ENCODE measurements around the gene ZFHX2.

The ZFHX2 gene

DNA sequence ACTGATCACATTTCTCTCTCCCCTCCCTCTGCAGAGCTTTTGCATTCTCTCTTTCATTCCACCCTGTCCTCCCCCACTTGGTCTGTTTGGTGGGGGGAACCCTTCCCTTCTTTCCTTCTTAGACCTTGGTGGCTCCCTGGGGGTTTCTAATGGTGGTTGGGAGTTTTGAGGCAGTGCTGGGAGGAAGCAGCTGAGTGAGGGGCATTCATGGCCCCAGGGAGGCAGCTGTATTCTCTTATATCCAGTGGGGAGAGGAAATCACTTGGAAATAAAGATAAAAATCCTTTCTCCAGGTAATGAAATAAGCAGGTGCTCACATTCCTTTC, 68.8 kb downstream of the ZFHX2 start:
- TF ChIP-seq, protein P1, sequence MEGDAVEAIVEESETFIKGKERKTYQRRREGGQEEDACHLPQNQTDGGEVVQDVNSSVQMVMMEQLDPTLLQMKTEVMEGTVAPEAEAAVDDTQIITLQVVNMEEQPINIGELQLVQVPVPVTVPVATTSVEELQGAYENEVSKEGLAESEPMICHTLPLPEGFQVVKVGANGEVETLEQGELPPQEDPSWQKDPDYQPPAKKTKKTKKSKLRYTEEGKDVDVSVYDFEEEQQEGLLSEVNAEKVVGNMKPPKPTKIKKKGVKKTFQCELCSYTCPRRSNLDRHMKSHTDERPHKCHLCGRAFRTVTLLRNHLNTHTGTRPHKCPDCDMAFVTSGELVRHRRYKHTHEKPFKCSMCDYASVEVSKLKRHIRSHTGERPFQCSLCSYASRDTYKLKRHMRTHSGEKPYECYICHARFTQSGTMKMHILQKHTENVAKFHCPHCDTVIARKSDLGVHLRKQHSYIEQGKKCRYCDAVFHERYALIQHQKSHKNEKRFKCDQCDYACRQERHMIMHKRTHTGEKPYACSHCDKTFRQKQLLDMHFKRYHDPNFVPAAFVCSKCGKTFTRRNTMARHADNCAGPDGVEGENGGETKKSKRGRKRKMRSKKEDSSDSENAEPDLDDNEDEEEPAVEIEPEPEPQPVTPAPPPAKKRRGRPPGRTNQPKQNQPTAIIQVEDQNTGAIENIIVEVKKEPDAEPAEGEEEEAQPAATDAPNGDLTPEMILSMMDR (IDR thresholded peaks at IDR 0.05; ENCODE audit: low read depth, low read length), result no peak

DNA sequence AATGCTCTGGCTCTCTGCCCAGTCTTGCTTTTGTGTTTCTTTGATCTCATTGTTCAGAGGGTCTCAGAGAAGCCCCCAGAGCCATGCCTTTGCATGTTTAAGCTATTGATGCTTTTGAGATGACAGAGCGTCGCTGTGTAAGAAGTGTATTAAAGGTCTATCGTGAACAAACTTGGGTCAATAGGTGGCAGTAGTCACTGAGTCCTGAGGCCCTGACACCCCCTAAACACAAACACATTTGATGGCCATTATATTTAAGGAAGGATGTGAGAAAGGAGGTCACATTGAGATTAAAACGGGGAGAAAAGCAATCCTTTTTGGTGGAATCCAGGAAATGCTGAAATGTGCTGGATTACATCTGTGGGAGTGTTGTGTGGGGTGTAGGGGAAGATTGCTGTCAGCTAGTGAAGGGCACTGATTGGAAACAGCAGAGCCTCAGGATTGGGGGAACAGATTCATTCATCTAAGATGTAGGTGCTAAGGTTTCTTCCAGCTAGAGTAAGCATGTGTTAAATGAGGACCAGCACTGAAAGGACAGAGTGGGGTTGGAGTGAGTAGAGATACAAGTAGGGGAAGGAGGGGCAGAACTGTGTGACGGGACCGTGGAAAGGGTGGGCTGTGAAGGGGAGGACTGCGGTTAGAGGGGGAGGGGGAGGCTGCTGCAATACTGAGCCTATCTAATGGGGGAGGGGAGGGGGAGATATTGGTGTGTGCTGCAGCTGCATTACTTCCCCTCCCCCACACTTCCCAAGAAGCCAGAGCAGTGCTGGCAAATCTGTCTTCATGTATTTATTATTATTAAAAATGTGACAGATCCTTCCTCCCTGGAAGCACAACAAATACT, 69.4 kb downstream of the ZFHX2 start:
- TF ChIP-seq, protein P1 (IDR thresholded peaks at IDR 0.05; ENCODE audit: low read depth, low read length), result no peak
- DNase-seq (ENCODE audit: extremely low read depth, low read depth), result no peak

More for the DNA sequence above, 68.8 kb downstream of the ZFHX2 start:
- DNase-seq (ENCODE audit: extremely low read depth, low read depth), result no peak

DNA sequence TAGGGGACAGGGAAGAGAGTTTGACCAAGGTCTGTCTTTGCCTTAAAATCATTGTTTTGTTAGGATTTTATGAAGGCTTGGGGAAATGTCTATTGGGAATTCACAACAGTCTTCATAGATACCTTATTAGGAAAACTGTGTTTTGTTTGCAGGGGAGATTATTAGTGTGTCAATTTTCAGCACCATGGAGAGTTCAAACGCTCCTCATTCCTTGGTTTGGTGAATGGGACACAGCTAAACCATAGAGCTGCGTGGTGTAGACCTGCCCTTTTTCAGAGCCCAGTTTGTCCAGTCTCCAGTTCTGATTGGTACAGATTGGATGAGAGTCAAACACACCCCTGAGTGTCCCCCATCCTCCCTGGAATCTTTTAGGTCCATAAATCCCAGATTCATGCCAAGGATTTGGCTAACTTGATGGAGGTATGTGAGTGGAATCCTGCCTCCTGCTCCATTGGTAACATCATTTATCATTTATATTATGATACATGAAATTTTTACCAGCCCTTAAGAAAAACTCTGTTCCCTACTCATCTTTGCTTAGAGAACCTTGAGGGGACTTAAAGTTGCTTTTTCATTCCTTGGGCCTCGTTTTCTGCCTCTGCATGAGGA, 70.1 kb downstream of the ZFHX2 start:
- DNase-seq (ENCODE audit: extremely low read depth, low read depth), result no peak

DNA sequence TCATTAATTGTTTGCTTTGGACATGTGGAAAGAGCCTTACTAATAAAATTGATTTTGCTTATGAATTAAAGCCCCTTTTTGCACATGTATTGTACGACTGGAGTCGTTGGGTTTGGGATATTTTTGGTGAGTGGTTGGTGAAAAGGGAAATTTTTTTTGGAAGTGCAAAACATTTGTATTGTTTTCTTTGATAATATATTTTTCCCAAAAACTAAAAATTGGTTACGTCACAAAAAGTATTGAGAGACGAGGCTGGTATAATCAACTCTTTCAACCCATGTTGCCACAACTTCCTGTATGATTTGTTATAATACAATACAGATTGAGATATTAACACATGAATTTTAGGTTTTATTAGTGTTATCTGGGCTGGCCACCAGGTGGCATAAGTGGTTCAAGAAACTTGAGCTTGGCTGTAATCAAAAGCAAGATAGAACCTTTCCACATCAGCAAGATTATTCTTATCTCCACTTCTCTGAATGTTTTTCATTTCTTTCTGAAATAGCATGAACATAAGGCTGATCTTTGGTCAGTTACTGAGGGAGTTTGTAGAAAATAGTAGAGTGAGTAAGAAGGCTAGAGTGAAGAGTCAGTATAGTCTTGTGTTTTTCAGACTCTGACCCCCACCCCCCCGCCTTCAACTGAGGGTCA, 73.3 kb downstream of the ZFHX2 start:
- DNase-seq (ENCODE audit: extremely low read depth, low read depth), result peak; percentile 40
- TF ChIP-seq, protein P1 (IDR thresholded peaks at IDR 0.05; ENCODE audit: low read depth, low read length), result peak; percentile 63

More for the DNA sequence above, 70.1 kb downstream of the ZFHX2 start:
- TF ChIP-seq, protein P1 (IDR thresholded peaks at IDR 0.05; ENCODE audit: low read depth, low read length), result no peak

DNA sequence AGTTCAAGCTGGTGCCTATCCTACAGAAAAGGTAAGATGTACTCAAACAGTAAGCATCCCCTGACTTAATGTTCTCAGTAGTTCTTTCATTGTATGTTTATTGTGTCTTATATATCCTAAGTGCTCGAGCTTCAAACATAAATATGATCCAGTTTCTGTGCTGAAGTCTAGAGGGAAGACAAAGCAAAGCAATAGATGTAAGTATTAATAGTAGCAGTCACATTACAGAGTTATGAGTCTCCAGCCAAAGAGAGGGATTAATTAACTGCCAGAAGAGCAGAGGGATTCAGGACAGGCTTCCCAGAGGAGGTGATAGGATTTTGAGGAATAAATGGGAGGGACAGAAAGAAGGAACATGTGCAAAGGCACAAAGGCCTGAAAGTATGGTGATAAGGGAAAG, 80.6 kb downstream of the ZFHX2 start:
- TF ChIP-seq, protein P1 (IDR thresholded peaks at IDR 0.05; ENCODE audit: low read depth, low read length), result no peak
- no peak for DNase-seq (ENCODE audit: extremely low read depth, low read depth)

Measured in AG09319 (cell line).